HG03520 (cell line): ENCODE data around the gene SFTPA2.
"Not testable (repeated sequence)": the region's sequence is repeated elsewhere in the genome, so short reads cannot be mapped to it uniquely, and the experiment has no call there.

Experiments used
- ATAC-seq: cut with Tn5 transposase; IDR thresholded peaks from one replicate; pipeline ENCODE4 v1.9.1; 2021; ENCODE audit warnings: mild to moderate bottlenecking, moderate library complexity; ENCODE audit not compliant: unreplicated experiment

Gene SFTPA2

GRCh38 chr10:79516532-79517205, 43.5 kb downstream of the SFTPA2 start:
- ATAC-seq: not testable (repeated sequence)

DNA sequence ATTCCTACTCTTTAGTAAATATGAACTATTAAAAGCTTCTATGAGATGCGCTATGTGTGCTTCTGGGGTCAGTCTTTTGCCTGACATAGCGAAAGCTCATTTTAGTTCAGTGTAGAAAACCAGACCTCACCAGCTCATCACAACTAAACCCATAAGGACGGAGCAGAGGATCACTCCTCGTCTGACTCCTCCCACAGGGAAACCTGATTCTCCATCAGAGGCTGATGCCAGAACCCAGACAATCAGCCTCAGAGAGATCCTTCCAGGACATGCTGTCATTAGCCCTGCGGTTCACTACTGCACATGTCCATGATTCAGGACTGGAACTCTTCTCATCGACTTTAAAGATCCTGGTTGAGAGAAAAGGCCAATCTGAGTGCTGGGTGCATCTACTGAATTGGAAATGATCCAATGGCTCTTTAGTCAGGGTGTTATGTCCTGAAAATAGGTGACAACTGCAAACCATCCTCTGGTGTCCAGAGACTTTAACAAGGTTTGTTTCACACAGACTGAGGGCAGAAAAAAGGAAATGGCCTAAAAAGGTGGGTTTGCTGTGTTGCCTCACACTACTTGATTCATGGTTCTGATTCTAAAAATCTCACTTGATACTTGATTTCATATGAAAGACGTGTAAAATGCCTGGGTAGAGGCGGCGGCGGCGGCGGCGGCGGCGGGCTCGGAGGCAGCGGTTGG, 48.2 kb downstream of the SFTPA2 start, which contains the start of gene EIF5AL1:
EIF5AL1 (plus strand) TSS at position 643 of the 693 bp plus-strand sequence. CDS start 117 bp downstream, outside the sequence.
- ATAC-seq: not testable (repeated sequence)

- not testable (repeated sequence) for ATAC-seq
Observed at GRCh38 chr10:79509934-79510508, 50.2 kb downstream of the SFTPA2 start.

DNA sequence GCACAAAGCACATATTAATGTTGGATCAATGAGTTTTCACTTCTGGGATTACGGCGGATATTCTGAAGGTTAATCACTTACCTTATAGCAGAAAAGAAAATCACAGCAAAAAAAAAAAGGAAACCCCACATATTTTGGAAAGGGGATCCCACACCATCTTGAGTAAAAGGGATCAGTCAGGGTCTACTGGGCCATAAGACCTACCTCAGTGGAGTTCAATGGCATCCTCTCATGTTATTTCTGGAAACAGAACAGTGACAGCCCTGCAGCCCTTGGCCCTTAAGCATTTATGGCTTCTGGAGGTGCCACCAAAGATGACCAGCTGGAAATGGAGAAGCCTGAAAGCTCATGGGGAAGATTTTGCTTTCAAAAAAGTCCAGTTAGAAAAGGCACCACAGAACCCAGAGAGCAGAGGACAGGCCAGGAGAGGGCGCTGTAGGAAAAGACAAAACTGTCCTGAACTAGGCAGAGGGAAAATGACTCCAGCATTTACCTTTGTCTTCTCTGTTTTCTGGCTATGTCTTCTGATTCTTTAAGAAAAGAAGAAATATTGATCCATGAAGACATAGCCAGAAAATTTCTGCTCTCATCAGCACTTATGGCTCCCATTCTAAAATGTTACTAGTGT, 50.8 kb downstream of the SFTPA2 start:
- not testable (repeated sequence) for ATAC-seq

DNA sequence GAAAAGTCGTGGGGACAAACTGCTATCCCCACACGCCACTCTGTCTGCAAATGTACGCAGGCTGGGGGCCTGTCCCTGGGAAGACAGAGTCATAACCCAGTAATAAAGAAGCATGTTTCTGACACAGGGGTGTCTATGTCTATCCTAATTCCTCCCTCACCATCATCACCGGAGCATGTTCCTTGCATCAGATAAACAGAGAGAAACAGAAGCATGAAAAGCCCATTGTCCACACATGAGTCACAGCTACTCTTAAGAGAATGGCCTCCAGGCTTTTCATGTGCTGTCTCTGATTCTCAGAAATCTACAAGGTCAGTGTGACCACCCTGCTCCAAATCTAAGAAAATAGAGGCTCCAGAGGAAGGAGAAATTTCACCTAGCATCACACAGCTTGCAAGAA, 52.0 kb downstream of the SFTPA2 start:
- ATAC-seq: not testable (repeated sequence)

DNA sequence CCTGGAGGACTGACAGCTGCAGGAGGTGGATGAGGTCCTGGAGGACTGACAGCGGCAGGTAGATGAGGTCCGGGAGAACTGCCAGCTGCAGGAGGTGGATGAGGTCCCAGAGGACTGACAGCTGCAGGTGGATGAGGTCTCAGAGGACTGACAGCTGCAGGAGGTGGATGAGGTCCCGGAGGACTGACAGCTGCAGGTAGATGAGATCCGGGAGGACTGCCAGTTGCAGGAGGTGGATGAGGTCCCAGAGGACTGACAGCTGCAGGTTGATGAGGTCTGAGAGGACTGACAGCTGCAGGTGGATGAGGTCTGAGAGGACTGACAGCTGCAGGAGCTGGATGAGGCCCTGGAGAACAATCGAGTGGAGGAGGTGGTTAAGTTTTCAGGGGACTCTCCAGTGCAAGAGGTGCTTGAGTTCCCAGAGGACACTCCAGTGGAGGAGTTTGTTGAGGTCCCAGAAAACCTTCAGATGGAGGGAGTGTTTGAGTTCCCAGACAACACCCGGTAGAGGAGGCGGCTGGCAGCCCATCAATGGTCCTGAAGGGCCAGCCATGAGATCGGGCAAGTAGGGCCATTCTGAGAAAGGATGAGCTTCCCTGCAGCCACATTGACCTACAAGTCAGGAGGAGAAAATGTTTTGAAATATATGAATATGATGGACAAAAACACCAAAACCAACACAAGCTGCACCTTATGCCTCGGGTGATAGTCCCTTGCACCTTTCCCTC, 52.6 kb downstream of the SFTPA2 start:
- no peak for ATAC-seq
